K562 (cell line): ENCODE measurements around the gene FOXA3. TPM values are rescaled to one million over a fixed set of nuclear protein-coding genes. Genes with fewer than 3 reads are reported as not detected.

Source experiments
- CBX5 ChIP-seq: IDR thresholded peaks from 2 replicates; pipeline ENCODE4 v1.6.1; 2014; ENCODE audit warnings: low read depth, borderline replicate concordance
- CBX8 ChIP-seq: fragments of 200-600 bp; sonication (generic); IDR thresholded peaks from 2 replicates; pipeline ENCODE4 v1.6.1; 2012; ENCODE audit warnings: borderline replicate concordance, mixed run types, low read depth, mild to moderate bottlenecking, moderate library complexity, mixed read lengths, low read length, control low read depth, inconsistent platforms; ENCODE audit not compliant: poor library complexity, severe bottlenecking; ENCODE audit errors: extremely low read depth
- EP300 ChIP-seq: IDR thresholded peaks from 2 replicates; pipeline ENCODE4 v1.6.1; 2012; ENCODE audit warnings: low read length, improper control_type of control experiment
- IRF1 ChIP-seq: sonication (generic); formaldehyde crosslinking; IDR thresholded peaks from 2 replicates; pipeline ENCODE4 v1.8.0; 2022; ENCODE audit warnings: missing genetic modification reagents, mild to moderate bottlenecking, borderline replicate concordance
- KAT7 ChIP-seq: sonication (generic); formaldehyde crosslinking; IDR thresholded peaks from 2 replicates; pipeline ENCODE4 v1.8.0; 2022; ENCODE audit warnings: missing genetic modification reagents, mild to moderate bottlenecking, borderline replicate concordance
- MGA ChIP-seq: fragments of 450-650 bp; IDR thresholded peaks from 2 replicates; pipeline ENCODE4 v1.6.1; 2016; ENCODE audit warnings: mild to moderate bottlenecking, moderate library complexity
- PTRF ChIP-seq: fragments of 450-650 bp; IDR thresholded peaks from 2 replicates; pipeline ENCODE4 v1.6.1; 2016; ENCODE audit warnings: mild to moderate bottlenecking, missing genetic modification characterization, missing compliant biosample characterization
- RBM17 ChIP-seq: fragments of 200-400 bp; formaldehyde crosslinking; IDR thresholded peaks from 2 replicates; pipeline ENCODE4 v1.6.1; 2017; ENCODE audit warnings: low read depth, mild to moderate bottlenecking, low read length, borderline replicate concordance
- SNRNP70 ChIP-seq: fragments of 200-400 bp; formaldehyde crosslinking; optimal IDR thresholded peaks from 2 replicates; pipeline ENCODE3; 2017; ENCODE audit warnings: low read depth, low read length
- YBX1 ChIP-seq: fragments of 450-650 bp; IDR thresholded peaks from 2 replicates; pipeline ENCODE4 v1.7.1; 2016; ENCODE audit warnings: mild to moderate bottlenecking
- ZNF511 ChIP-seq: sonication (generic); formaldehyde crosslinking; IDR thresholded peaks from 2 replicates; pipeline ENCODE4 v1.8.0; 2022; ENCODE audit warnings: mild to moderate bottlenecking, missing genetic modification reagents
- ZNF655 ChIP-seq: fragments of 250-450 bp; sonication (Bioruptor Pico); IDR thresholded peaks from 2 replicates; pipeline ENCODE4 v1.5.0; 2021
- ZNF766 ChIP-seq: fragments of 200-800 bp; sonication (Bioruptor generic); conservative IDR thresholded peaks from 2 replicates; pipeline ENCODE4 v1.6.1; 2016; ENCODE audit warnings: missing genetic modification characterization, missing compliant biosample characterization
- polyA plus RNA-seq, 8 experiments: library from polyadenylated mRNA; depleted of rRNA in 4 of 8; stranded (reverse) in 5 of 8; unstranded in 3 of 8; fragments of >200 nt; fragmentation: Nextera tagmentation in 2 of 8; fragmentation: Illumina TruSeq in 1 of 8; extraction: Ambion mirVana in 2 of 8; extraction: Trizol in 1 of 8; gene quantifications; 2 replicates each; pipeline versions ENCODE4 v1.2.1 to v1.2.3, GENCODE V29; 2011 to 2014; ENCODE audit warnings: inconsistent platforms in 1 of 8, missing spikeins in 1 of 8
- total RNA-seq, 7 experiments: library from RNA; depleted of rRNA in 6 of 7; stranded (reverse); fragments of >200 nt in 6 of 7; fragmentation: Illumina TruSeq in 2 of 7; extraction: Trizol in 2 of 7; gene quantifications; 2 replicates each; pipeline versions ENCODE4 v1.2.1 to v1.2.3, GENCODE V29; 2011 to 2021; ENCODE audit warnings: low replicate concordance in 1 of 7

FOXA3 gene
- total and polyA plus RNA-seq, 9 of the 15 experiments (the other 6 are each of a cell fraction or from before 2014, with no cell fraction given): 1.3 to 15.5 (median 4.7) TPM

GRCh38 chr19:45817010-45817724 is 47.0 kb upstream of the FOXA3 start (continued):
- TF ChIP-seq PTRF (tag) (no peak), ZNF511 (CRISPR knock-in tag) (no peak), ZNF766 (CRISPR knock-in tag) (no peak), SNRNP70 (no peak), IRF1 (CRISPR knock-in tag) (no peak), CBX5 (no peak), YBX1 (no peak), ZNF655 (CRISPR knock-in tag) (no peak), EP300 (peak; percentile 35; the same call in 1 of the 2 replicates), KAT7 (CRISPR knock-in tag) (no peak), MGA (no peak), RBM17 (no peak), CBX8 (no peak)
